ENCODE measurements around the gene POM121L2.

- no peak for TF ChIP-seq GATA2 (IDR thresholded peaks at IDR 0.05; ENCODE audit: low read depth, low read length)
- no peak for TF ChIP-seq GATA3 (IDR thresholded peaks at IDR 0.05; ENCODE audit: low read depth, low read length)
These were observed 21.8 kb downstream of the POM121L2 start for GRCh38 chr6:27290065-27290849.

Measured in SH-SY5Y (cell line).